Gastrocnemius medialis (tissue), 4 donors: Measurements from ENCODE around the gene CYP27A1.

Experiments used
- POLR2A ChIP-seq, 2 donors: fragments of 450-650 bp; IDR thresholded peaks; one replicate each; pipeline ENCODE4 v1.6.1; 2017; ENCODE audit warnings: antibody characterized with exemption in 2 of 2, mild to moderate bottlenecking in 2 of 2, moderate library complexity in 2 of 2
- TF ChIP-seq, protein P1 (sequence below), 5 experiments: fragments of 450-650 bp in 3 of 5; fragments of 200-600 bp in 2 of 5; sonication (generic) in 2 of 5; IDR thresholded peaks in 4 of 5; conservative IDR thresholded peaks in 1 of 5; 1 replicate in 4 of 5; 2 replicates in 1 of 5; pipeline ENCODE4 v1.5.1; 2016 to 2019; ENCODE audit warnings: antibody characterized with exemption in 5 of 5, mild to moderate bottlenecking in 3 of 5, moderate library complexity in 3 of 5

DNA sequence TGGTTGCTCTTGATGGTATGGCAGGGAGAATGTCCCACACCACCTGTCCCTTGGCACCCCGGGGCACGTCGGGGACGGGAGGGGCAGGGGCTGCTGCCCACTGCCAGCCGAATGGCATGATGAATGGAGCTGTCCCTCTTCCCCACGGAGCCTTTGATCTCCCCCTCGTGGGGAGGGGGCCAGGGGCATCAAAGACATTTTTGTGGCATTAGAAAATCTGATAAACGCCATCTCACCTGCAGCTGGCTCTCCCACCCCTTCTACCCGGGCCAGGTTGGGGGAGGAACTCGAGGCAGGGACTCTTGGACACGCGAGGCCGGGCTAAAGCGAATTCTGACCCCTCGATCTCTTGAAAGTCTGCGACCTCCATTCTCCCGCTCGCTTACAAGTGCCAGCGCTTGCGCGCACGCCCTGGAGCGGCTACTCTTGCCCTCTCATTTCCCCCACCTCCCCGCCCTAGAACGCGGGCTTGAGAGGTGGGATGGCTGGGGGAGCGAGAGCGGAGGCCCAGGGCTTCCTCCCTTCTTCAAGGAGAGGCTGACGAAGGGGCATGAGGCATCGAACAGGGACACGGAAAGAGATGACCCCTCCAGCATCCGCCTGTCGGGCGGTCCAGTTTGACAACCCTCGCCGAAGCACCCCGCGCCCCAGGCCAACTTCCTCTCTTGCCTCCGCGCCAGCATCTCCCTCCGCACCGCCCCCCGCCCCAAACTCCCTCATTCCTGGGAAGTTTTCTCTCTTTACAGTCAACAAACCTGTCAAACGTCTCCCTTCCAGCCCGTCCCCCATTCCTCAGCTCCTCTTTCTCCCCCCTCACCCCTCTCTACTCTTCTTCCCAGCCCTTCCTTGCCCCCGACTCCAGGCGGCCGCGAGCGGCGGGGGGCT, 77.0 kb downstream of the CYP27A1 start:
- TF ChIP-seq, protein P1, sequence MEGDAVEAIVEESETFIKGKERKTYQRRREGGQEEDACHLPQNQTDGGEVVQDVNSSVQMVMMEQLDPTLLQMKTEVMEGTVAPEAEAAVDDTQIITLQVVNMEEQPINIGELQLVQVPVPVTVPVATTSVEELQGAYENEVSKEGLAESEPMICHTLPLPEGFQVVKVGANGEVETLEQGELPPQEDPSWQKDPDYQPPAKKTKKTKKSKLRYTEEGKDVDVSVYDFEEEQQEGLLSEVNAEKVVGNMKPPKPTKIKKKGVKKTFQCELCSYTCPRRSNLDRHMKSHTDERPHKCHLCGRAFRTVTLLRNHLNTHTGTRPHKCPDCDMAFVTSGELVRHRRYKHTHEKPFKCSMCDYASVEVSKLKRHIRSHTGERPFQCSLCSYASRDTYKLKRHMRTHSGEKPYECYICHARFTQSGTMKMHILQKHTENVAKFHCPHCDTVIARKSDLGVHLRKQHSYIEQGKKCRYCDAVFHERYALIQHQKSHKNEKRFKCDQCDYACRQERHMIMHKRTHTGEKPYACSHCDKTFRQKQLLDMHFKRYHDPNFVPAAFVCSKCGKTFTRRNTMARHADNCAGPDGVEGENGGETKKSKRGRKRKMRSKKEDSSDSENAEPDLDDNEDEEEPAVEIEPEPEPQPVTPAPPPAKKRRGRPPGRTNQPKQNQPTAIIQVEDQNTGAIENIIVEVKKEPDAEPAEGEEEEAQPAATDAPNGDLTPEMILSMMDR (IDR thresholded peaks at IDR 0.05 in 4 of 5, conservative IDR thresholded peaks at IDR 0.05 in 1 of 5), result no peak
- no peak for TF ChIP-seq POLR2A (IDR thresholded peaks at IDR 0.05)
